Measurements from ENCODE around the gene FLT4. TPM values are rescaled to one million over a fixed set of nuclear protein-coding genes. Genes with fewer than 3 reads are reported as not detected.
A peak's percentile ranks its signal among the peaks of the same experiment; 100 is the strongest.

The FLT4 gene
- total RNA-seq, 4 donors from 2014 or later, result 2.1 to 11.6 (median 4.0) TPM

DNA sequence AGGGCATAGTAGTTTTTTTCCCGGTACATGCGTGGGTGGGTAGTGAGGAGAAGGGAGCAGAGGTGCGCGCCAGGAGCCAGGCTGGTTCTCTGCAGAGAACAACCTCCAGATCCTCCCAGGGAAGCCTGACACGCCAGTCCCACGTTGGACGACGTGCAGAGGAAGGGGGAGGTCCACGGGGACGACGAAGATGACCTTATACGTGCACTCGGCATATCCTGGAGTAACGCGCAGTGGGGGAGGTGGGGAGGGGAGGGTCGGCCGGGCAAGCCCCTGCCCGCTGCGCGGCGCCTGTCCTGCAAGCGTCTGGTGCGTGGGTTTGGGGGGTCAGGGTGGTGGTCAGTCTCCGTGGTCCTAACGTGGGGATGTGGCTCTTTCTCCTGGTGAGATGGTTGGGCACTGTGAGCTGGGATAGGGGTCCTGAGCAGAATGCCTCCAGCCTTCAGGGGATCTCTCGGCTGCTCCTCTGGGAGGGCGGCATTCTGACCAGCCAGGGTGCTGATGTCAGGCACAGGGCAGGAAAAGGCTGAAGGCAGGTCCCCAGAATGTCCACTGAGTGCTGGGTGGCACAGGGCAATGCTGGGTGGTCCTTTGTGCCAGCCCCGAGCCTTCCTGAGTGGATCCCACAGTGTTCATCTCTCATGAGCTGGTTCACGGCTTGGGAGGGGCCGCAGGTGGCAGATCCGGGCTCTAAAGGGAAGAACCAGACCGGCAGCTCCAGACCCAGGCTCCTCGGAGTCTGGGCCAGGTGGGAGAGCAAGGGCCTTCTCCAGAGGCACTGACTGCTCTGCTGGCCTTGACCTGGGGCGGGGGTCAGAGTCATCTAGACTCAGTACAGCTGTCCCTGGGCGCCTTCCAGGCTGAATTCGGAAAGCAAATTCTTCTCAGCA is 47.6 kb downstream of the FLT4 start:
- peak in 1 of 2 donors; percentile 80 for DNase-seq (ENCODE audit: low spot score in 2 of 2)
- WGBS, 2 donors, result 84 to 85% methylated on average over 34 to 35 of the region's 36 CpGs
- TF ChIP-seq, protein P1, sequence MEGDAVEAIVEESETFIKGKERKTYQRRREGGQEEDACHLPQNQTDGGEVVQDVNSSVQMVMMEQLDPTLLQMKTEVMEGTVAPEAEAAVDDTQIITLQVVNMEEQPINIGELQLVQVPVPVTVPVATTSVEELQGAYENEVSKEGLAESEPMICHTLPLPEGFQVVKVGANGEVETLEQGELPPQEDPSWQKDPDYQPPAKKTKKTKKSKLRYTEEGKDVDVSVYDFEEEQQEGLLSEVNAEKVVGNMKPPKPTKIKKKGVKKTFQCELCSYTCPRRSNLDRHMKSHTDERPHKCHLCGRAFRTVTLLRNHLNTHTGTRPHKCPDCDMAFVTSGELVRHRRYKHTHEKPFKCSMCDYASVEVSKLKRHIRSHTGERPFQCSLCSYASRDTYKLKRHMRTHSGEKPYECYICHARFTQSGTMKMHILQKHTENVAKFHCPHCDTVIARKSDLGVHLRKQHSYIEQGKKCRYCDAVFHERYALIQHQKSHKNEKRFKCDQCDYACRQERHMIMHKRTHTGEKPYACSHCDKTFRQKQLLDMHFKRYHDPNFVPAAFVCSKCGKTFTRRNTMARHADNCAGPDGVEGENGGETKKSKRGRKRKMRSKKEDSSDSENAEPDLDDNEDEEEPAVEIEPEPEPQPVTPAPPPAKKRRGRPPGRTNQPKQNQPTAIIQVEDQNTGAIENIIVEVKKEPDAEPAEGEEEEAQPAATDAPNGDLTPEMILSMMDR (IDR thresholded peaks at IDR 0.05), result no peak
- no peak for TF ChIP-seq POLR2A (IDR thresholded peaks at IDR 0.05)
- H3K4me3 ChIP-seq (ENCODE audit: low read depth, poor library complexity, severe bottlenecking), result no peak overlapping the region
- intact Hi-C loops (cut with DNase I; ENCODE audit: low total_unique reads), result no loop called here

DNA sequence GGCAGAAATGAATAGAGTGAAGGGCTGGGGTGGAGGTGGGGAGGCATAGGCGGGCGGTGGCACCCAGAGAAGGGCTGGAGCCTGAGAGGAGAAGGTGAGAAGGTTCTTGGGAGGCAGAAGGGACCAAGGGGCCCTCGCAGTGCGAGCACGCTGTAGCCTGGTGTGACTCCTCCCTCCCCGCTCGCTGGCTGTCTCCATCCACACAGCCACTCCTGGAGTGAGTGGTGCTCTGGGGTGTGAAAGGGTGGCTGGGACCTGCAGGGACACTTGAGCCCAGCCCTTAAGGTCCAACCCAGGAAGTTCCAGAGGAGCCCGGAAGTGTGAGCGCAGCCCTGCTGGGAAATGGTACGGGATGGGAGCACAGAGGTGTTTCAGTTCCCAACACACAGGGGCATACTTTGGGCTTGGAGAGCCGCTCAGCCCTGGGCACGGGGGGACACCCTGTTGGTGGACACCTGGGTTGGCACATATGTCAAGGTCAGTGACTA is 48.8 kb downstream of the FLT4 start:
- intact Hi-C loops (cut with DNase I; ENCODE audit: low total_unique reads), result no loop called here
- WGBS, 2 donors, result 87 to 89% methylated on average over 10 to 12 of the region's 12 CpGs
- TF ChIP-seq, protein P1 (IDR thresholded peaks at IDR 0.05), result no peak
- no peak for TF ChIP-seq POLR2A (IDR thresholded peaks at IDR 0.05)
- peak in 1 of 2 donors; percentile 68 for DNase-seq (ENCODE audit: low spot score in 2 of 2)
- H3K4me3 ChIP-seq (ENCODE audit: low read depth, poor library complexity, severe bottlenecking), result no peak overlapping the region

DNA sequence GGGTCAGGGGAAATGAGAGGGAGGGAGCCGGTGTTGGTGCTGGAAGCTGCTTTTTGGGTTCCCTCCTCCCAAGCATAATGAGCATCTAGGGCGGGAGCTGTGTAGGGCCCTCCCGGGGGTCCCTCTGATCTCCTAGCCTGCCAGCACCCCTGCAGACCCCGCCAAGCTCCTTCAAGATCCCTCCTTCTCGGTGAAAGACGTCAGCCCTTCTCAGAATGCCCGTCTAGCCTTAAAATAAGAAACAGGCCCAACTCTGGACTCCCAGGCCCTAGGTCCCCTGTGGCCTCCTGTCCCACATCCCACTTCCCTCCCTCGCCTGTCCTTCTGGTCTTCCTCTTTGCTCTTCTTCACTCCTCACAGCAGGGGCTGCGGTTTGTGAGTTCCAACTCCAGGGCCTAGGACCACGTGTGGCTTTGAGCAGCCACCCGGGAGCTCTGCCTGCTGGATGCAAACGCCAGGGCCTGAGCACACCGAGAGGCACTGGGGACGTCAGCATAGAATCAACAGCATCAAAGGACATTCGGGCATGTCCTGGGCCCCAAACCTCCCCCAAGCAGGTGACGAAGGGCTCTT is 49.3 kb downstream of the FLT4 start:
- H3K4me3 ChIP-seq (ENCODE audit: low read depth, poor library complexity, severe bottlenecking), result no peak overlapping the region
- DNase-seq (ENCODE audit: low spot score in 2 of 2), result peak in 1 of 2 donors; percentile 65
- WGBS, 2 donors, result 78 to 84% methylated on average over 16 of the region's 16 CpGs
- TF ChIP-seq, protein P1 (IDR thresholded peaks at IDR 0.05), result no peak
- no peak for TF ChIP-seq POLR2A (IDR thresholded peaks at IDR 0.05)
- intact Hi-C loops (cut with DNase I; ENCODE audit: low total_unique reads), result no loop called here

DNA sequence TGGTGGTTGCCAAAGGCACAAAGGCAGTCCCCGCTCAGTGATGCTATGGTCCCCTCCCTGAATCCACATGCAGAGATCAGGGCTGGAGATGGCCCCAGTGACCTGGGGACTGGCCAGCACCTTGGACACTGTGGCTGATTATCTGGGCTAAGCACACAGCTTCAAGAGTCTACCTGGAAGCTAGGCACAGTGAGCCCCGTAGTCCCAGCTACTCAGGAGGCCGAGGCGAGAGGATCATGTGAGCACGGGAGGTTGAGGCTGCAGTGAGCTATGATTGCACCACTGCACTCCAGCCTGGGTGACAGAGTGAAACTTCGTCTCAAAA is 49.8 kb downstream of the FLT4 start:
- peak in 1 of 2 donors; percentile 42 for DNase-seq (ENCODE audit: low spot score in 2 of 2)
- intact Hi-C loops (cut with DNase I; ENCODE audit: low total_unique reads), result no loop called here
- 94% methylated on average over 5 to 6 of the region's 6 CpGs for WGBS, 2 donors
- TF ChIP-seq POLR2A (IDR thresholded peaks at IDR 0.05), result no peak
- TF ChIP-seq, protein P1 (IDR thresholded peaks at IDR 0.05), result no peak
- no peak overlapping the region for H3K4me3 ChIP-seq (ENCODE audit: low read depth, poor library complexity, severe bottlenecking)

DNA sequence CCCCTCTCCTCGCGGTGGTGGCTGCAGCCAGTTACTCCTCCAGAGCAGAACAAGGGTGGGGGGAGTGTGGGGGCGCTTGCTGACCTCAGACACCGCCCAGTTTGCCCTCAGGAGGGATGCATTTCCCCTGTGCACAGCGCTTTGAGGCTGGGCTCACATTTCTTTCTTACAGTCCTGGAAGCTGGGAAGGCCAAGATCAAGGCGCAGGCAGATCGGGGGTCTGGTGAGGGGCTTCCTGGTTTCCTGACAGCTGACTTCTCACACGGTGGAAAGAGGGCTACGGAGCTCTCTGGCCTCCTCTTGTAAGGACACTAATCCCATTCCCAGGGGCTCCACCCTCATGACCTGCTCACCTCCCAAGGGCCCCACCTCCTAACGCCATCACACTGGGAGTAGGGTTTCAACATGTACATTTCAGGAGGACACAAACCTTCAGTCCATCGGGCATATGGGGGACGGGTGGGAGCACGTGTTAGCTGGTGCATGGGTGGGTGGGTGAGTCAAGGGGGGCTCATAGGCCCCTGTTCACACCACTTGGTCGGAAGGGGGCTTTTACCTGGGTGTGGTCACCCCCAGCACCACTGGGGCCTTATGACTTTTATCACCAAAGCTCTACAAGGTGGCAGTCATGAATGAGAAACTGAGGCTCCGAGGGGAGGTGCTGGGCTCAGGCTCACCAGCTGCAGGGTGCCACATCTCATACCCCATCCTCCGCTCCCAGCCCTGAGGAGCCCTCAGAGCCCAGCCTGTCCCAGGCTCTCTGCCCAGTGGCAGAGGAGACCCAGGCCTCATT is 50.4 kb downstream of the FLT4 start:
- 87 to 88% methylated on average over 10 to 16 of the region's 16 CpGs for WGBS, 2 donors
- intact Hi-C loops (cut with DNase I; ENCODE audit: low total_unique reads), result no loop called here
- no peak overlapping the region for H3K4me3 ChIP-seq (ENCODE audit: low read depth, poor library complexity, severe bottlenecking)
- DNase-seq (ENCODE audit: low spot score in 2 of 2), result peak in 1 of 2 donors; percentile 58
- TF ChIP-seq POLR2A (IDR thresholded peaks at IDR 0.05), result no peak
- TF ChIP-seq, protein P1 (IDR thresholded peaks at IDR 0.05), result no peak

All from lower leg skin (tissue), 4 donors.